ENCODE results near the gene FARSA. TPM values are rescaled to one million over a fixed set of nuclear protein-coding genes. Genes with fewer than 3 reads are reported as not detected.
"Not testable (repeated sequence)": the region's sequence is repeated elsewhere in the genome, so short reads cannot be mapped to it uniquely, and the experiment has no call there.

The FARSA gene
- 10 to 100 TPM; 77.9 to 82.8 TPM for total RNA-seq

DNA sequence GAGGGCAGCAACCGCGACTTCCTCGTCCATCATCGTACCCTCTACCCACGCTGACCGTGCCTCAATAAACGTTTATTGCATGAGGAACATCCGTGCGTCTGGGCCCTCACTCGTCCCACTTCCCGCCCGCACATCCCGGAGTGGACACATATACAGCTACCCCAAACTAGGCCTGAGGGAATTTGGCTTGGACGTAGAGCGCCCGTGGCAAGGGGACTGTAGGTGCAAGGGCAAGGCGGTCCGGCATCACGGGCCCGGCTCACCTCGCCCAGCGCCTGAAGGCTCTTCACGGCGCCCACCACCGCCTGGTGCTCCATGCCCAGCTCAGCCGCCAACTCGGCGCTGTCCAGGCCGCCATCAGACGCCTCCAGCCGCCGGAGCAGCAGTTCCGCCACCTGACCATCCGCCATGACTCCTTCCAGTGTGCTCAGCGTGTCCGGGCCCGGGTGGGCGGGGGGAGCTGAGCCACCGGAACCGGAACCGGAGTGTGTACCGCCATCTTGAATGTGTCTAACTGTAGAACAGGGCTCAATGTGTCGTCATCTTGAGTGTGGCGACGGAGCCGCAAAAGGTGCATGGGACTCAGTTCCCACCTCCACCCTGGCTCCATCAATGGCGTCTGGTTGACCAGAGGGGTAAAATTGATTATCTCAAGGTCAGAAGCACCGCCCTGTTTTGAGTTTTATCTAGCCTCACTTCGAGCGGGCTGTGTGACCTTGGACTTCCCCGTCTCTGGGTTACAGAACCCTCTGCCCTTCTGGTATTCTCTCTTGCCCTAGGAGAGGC, at the start of gene FARSA:
FARSA (minus strand) TSS at position 425 of the 786 bp plus-strand sequence; CDS start at position 410, 15 bp downstream.
- Mint-ChIP-seq H3K27me3 (ENCODE audit: low read depth) (no peaks in the 10 kb centered on the region), H3K4me3 (peak within 1 kb of the TSS; percentile 98), H3K36me3 (ENCODE audit: low read depth) (peaks cover 19% of the 10 kb centered on the region), H3K9me3 (no peaks in the 10 kb centered on the region), H3K27ac (peak within 1 kb of the TSS; percentile 88), H3K4me1 (ENCODE audit: low read depth) (peaks cover 30% of the 10 kb centered on the region)
- intact Hi-C loops (cut with micrococcal nuclease): loop anchor here (1.0 to 10.0 kb wide), 3 partner anchors 14 to 1839 kb away; partner anchors contain the start of gene SYCE2
- DNase-seq: peak; percentile 96
- CTCF ChIA-PET: interaction anchor here (0.8 to 2.3 kb wide), 2 partner anchors 32 to 173 kb away, joined by 3 to 19 read pairs; no protein-coding TSS in a partner anchor

DNA sequence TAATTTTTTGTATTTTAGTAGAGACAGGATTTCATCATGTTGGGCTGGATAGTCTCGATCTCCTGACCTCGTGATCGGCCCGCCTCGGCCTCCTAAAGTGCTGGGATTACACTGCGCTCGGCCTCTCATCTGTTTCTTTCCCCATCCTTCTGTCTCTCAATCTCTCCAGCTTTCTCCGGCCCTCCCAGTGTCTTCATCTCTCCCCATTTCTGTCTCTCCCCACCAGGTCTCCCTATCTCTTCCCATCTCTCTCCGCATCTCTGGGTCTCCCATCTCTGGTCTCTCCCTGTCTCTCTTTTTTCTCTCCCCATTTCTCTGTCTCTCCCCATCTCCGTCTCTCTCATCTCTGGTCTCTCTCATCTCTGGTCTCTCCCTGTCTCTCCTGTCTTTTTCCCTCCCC, 49.6 kb upstream of the FARSA start:
- DNase-seq: no peak
- H3K27me3 Mint-ChIP-seq (ENCODE audit: low read depth): peaks cover 3% of the 10 kb centered on the region
- H3K27ac Mint-ChIP-seq: no peak overlapping the region
- no peaks in the 10 kb centered on the region for H3K9me3 Mint-ChIP-seq
- no peak overlapping the region for H3K4me3 Mint-ChIP-seq
- no peaks in the 10 kb centered on the region for H3K4me1 Mint-ChIP-seq (ENCODE audit: low read depth)
- intact Hi-C loops (cut with micrococcal nuclease): loop anchor here (1.0 to 2.0 kb wide), 3 partner anchors 48 to 78 kb away; no protein-coding TSS in a partner anchor
- no peaks in the 10 kb centered on the region for H3K36me3 Mint-ChIP-seq (ENCODE audit: low read depth)
- CTCF ChIA-PET: interaction anchor here (0.9 to 5.3 kb wide), 8 partner anchors 15 to 116 kb away, joined by 3 to 53 read pairs (median 4); no protein-coding TSS in a partner anchor

DNA sequence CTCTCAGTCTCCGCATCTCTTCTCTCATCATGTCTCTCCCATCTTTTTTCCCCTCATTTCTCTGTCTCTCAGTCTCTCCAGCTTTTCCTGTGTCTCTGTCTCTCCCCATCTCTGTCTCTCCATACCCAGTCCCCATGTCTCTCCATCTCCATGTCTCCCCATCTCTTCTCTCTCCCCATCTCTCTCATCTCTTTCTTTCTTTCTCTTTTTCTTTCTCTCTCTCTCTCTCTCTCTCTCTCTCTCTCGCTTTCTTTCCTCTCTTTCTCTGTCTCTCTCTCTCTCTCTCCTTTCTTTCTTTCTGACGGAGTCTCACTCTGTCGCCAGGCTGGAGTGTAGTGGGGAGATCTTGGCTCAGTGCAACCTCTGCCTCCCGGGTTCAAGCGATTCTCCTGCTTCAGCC, 49.1 kb upstream of the FARSA start:
- Mint-ChIP-seq H3K27me3 (ENCODE audit: low read depth) (peaks cover 7% of the 10 kb centered on the region), H3K4me1 (ENCODE audit: low read depth) (no peaks in the 10 kb centered on the region), H3K27ac (no peak overlapping the region), H3K4me3 (no peak overlapping the region), H3K9me3 (no peaks in the 10 kb centered on the region), H3K36me3 (ENCODE audit: low read depth) (no peaks in the 10 kb centered on the region)
- no peak for DNase-seq
- intact Hi-C loops (cut with micrococcal nuclease): loop anchor here (1.0 to 2.0 kb wide), 3 partner anchors 48 to 79 kb away; no protein-coding TSS in a partner anchor
- CTCF ChIA-PET: interaction anchor here (0.9 to 5.3 kb wide), 7 partner anchors 15 to 117 kb away, joined by 3 to 53 read pairs (median 4); no protein-coding TSS in a partner anchor

DNA sequence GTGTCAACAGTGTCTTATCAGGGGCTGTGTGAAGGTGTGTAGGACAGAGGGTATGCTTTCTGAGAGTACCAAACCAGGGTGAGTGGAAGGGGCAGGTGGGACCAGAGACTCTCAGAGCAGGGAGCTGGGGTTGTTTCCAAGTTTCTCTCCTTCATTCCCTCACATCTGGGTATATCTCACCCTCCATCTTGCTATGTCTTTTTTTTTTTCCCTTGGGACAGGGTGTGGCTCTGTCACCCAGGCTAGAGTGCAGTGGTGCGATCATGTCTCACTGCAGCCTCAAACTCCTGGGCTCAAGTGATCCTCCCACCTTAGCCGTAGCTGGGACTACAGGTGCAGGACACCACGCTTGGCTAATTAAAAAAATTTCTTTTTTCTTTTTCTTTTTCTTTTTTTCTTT, 46.5 kb upstream of the FARSA start:
- Mint-ChIP-seq H3K4me3 (no peak overlapping the region), H3K27me3 (ENCODE audit: low read depth) (peaks cover 10% of the 10 kb centered on the region), H3K4me1 (ENCODE audit: low read depth) (no peaks in the 10 kb centered on the region), H3K36me3 (ENCODE audit: low read depth) (no peaks in the 10 kb centered on the region), H3K9me3 (no peaks in the 10 kb centered on the region), H3K27ac (no peak overlapping the region)
- CTCF ChIA-PET: interaction anchor here (0.9 to 8.9 kb wide), 6 partner anchors 15 to 115 kb away, joined by 3 to 110 read pairs (median 42); no protein-coding TSS in a partner anchor
- DNase-seq: no peak
- intact Hi-C loops (cut with micrococcal nuclease): loop anchor here (2.0 to 5.0 kb wide), 2 partner anchors 283 to 452 kb away; no protein-coding TSS in a partner anchor

DNA sequence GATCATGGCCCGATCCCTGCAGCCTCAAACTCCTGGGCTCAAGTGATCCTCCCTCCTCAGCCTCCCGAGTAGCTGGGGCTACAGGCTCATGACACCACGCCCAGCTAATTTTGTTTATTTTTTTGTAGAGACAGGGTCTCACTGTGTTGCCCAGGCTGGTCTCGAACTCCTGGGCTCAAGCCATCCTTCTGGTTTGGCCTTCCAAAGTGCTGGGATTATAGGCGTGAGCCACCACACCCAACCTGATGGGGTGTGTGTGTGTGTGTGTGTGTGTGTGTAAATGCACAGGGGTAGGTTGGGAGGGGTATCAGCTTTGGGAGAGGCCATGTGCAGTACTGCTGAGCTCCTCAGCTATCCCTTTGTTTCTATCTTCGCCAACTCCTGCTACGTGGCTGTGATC, 42.6 kb upstream of the FARSA start:
- H3K36me3 Mint-ChIP-seq (ENCODE audit: low read depth); H3K9me3 Mint-ChIP-seq; DNase-seq; H3K4me1 Mint-ChIP-seq (ENCODE audit: low read depth); H3K27me3 Mint-ChIP-seq (ENCODE audit: low read depth); H3K27ac Mint-ChIP-seq; H3K4me3 Mint-ChIP-seq: not testable (repeated sequence)
- CTCF ChIA-PET: interaction anchor here (0.8 to 8.9 kb wide), 12 partner anchors 9 to 119 kb away, joined by 3 to 110 read pairs (median 16); no protein-coding TSS in a partner anchor
- intact Hi-C loops (cut with micrococcal nuclease): loop anchor here (5.0 kb wide), 1 partner anchor 456 kb away; no protein-coding TSS in a partner anchor

DNA sequence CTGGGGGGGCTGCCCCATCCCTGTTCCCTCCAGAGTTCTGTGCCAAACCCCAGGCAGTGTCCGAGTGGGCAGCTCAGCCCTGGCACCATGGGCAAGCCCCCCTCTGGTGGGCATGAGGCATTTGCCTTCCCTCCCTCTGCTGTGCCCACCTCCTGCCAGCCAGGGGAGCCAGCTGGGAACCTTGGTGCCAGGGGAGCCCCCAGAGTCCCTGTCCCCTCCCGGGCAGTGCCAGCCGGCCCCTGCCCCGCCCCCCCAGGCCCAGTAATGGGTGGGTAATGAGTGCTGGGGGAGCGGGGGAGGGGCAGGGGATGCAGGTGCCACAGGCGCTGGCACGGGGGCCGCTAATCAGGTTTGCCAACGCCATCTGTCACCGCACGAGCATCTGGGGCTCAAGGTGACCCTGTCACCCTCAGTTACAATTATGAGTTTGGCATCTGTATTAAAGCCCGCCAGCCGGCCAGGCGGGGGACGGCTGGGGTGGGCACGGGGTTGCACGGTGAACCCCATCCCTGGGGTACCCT, 41.8 kb upstream of the FARSA start:
- CTCF ChIA-PET: interaction anchor here (0.8 to 8.9 kb wide), 5 partner anchors 10 to 120 kb away, joined by 5 to 110 read pairs (median 76); no protein-coding TSS in a partner anchor
- Mint-ChIP-seq H3K27me3 (ENCODE audit: low read depth) (peaks cover 10% of the 10 kb centered on the region), H3K36me3 (ENCODE audit: low read depth) (no peaks in the 10 kb centered on the region), H3K27ac (no peak overlapping the region), H3K4me1 (ENCODE audit: low read depth) (peaks cover 5% of the 10 kb centered on the region), H3K4me3 (no peak overlapping the region), H3K9me3 (no peaks in the 10 kb centered on the region)
- intact Hi-C loops (cut with micrococcal nuclease): loop anchor here (5.0 kb wide), 1 partner anchor 457 kb away; no protein-coding TSS in a partner anchor
- no peak for DNase-seq

DNA sequence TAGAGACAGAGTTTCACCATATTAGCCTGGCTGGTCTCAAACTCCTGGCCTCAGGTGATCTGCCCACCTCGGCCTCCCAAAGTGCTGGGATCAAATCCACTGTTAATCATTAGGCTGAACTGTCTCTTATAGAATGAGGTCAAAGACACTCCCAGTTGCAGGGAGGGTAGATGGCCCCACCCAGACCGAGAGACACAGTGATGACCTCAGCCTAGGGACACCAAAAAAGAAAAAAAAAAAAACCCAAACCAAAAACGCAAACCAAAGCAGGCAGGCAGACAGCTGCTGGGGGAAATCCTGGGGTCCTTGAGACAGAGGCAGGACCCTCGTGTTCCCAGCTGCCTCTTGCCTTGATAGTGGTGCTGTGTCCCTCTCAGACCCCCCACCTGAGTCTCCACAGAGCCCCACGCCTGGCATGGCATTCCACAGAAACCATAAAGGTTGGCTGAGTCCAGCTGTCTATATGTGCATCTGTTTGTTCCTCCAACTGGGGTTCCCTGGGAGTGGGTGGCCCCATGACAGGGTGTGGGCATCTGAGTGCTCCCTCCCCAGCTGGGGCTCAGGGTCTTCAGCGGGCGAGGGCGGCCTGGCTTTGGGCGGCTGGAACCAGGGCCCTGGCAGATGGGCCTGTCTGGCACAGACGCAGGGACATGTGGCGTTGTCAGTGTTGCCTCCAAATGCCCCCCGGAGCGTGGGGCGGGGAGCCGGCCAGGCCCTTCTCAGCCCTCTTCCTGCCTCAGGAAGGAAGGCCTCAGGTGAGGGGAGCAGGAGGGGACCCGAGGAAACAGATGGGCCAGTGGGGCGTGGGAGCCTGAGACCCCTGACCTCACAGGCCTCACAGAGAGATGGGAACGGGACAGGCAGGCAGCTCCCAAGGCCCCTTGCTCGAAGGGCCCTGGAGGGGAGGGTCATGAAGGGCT, 41.0 kb upstream of the FARSA start:
- Mint-ChIP-seq H3K36me3 (ENCODE audit: low read depth) (no peaks in the 10 kb centered on the region), H3K4me3 (no peak overlapping the region), H3K9me3 (no peaks in the 10 kb centered on the region), H3K4me1 (ENCODE audit: low read depth) (peaks cover 8% of the 10 kb centered on the region), H3K27ac (no peak overlapping the region), H3K27me3 (ENCODE audit: low read depth) (peaks cover 10% of the 10 kb centered on the region)
- CTCF ChIA-PET: interaction anchor here (0.7 to 8.9 kb wide), 7 partner anchors 10 to 1410 kb away, joined by 3 to 110 read pairs (median 11); no protein-coding TSS in a partner anchor
- intact Hi-C loops (cut with micrococcal nuclease): loop anchor here (5.0 kb wide), 1 partner anchor 458 kb away; no protein-coding TSS in a partner anchor
- no peak for DNase-seq

DNA sequence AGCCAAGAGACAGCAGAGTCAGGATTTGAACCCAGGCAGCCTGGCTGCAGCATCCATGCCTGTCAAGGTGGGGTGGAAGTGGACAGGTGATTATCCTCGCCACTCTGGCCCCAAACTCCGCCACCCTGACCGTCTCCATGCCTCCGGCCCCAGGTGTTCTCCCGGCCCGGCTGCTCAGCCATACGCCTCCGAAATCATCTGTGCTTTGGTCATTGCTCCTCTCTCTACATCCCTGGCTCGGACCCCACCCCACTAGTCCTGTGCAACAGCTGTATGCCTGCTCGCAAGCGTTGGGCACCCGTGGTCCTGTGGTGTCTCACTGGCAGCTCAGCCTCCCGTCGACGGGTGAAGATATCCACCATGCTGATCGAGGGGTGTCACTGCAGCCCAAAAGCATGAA, 39.7 kb upstream of the FARSA start:
- CTCF ChIA-PET: interaction anchor here (0.6 to 8.9 kb wide), 4 partner anchors 8 to 567 kb away, joined by 3 to 76 read pairs (median 7); no protein-coding TSS in a partner anchor
- Mint-ChIP-seq H3K27me3 (ENCODE audit: low read depth) (peaks cover 9% of the 10 kb centered on the region), H3K36me3 (ENCODE audit: low read depth) (no peaks in the 10 kb centered on the region), H3K4me3 (no peak overlapping the region), H3K9me3 (no peaks in the 10 kb centered on the region), H3K4me1 (ENCODE audit: low read depth) (peaks cover 8% of the 10 kb centered on the region), H3K27ac (no peak overlapping the region)
- intact Hi-C loops (cut with micrococcal nuclease): no loop called here
- DNase-seq: no peak

DNA sequence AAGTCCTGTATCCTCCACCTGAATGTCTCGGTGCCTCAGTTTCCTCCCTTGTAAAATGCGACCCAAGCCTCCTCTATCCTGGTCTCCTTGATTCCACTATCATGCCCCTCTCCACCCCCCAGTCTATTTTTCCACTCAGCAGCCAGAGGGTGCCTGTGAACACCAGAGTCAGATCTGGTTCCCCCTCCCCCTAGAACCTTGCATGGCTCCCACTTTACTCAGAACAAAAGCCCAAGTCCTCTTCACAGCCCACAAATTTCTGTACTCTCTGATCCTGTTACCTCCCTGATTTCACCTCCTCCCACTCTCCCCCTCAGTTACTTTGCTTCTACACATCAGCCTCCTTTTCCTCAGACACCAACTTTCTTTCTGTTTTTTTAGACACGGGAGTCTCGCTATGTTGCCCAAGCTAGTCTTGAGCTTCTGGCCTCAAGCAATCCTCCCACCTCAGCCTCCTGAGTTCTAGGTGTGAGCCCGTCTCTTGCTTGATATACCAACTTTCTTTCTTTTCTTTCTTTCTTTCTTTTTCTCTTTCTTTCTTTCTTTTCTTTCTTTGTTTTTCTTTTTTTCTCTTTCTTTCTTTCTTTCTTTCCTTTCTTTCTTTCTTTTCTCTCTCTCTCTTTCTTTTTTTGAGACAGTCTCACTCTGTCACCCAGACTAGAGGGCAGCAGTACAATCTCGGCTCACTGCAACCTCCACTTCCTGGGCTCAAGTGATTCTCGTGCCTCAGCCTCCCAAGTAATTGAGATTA, 36.7 kb upstream of the FARSA start:
- Mint-ChIP-seq H3K4me1 (ENCODE audit: low read depth) (peaks cover 11% of the 10 kb centered on the region), H3K9me3 (no peaks in the 10 kb centered on the region), H3K36me3 (ENCODE audit: low read depth) (no peaks in the 10 kb centered on the region), H3K27me3 (ENCODE audit: low read depth) (no peaks in the 10 kb centered on the region), H3K27ac (no peak overlapping the region), H3K4me3 (no peak overlapping the region)
- DNase-seq: no peak
- CTCF ChIA-PET: interaction anchor here (1.1 to 3.5 kb wide), 2 partner anchors 7 to 124 kb away, joined by 3 to 13 read pairs; no protein-coding TSS in a partner anchor
- intact Hi-C loops (cut with micrococcal nuclease): no loop called here

DNA sequence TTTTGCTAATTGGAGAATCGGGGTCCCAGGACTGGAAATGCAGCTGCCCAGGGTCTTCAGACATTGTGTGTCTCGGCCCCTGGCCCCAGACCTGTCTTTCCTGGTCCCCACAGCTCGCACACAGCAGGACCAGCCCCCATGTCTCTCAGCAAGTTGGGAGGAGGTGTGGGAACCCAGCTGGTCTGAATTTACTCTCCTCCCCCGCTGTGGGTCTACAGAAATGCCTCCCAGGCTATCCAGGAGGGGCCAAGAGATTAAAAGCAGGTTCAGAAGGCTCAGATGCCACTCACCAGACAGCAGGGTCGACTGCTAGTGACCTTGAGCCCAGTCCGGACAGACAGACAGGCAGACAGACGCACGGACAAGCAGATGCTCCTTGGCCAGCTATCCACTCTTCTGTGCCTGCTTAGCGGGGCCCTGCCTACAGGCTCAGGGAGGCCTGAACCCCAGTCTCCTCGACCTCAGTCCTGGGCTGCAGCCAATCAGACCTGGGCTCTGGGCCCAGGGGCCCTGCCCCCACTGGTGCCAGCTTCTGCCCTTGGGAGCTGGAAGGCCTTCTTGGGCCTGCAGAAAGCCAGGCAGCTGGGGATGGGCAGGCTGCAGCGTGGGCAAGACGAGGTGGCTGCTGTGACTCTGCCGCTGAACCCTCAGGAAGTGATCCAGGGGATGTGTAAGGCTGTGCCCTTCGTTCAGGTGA, 35.9 kb upstream of the FARSA start, which contains the start of gene DAND5:
DAND5 (plus strand) TSS at position 285 of the 697 bp plus-strand sequence; CDS start at position 370, 85 bp downstream.
- H3K4me1 Mint-ChIP-seq (ENCODE audit: low read depth): peaks cover 16% of the 10 kb centered on the region
- no peak within 1 kb of the TSS for H3K4me3 Mint-ChIP-seq
- intact Hi-C loops (cut with micrococcal nuclease): no loop called here
- no peak within 1 kb of the TSS for H3K27ac Mint-ChIP-seq
- CTCF ChIA-PET: interaction anchor here (1.1 to 3.5 kb wide), 2 partner anchors 8 to 125 kb away, joined by 3 to 13 read pairs; no protein-coding TSS in a partner anchor
- H3K36me3 Mint-ChIP-seq (ENCODE audit: low read depth): no peaks in the 10 kb centered on the region
- H3K27me3 Mint-ChIP-seq (ENCODE audit: low read depth): no peaks in the 10 kb centered on the region
- H3K9me3 Mint-ChIP-seq: no peaks in the 10 kb centered on the region
- no peak for DNase-seq
